T-helper 1 cell treated with Interleukin-12 subunit alpha and Interleukin-12 subunit beta and Interleukin-4 antibody, amounts not matched to agents 30 μg/mL and 1 μg/mL, for 36 hours (primary cell): ENCODE data around the gene ABCB10.
A peak's percentile ranks its signal among the peaks of the same experiment; 100 is the strongest.
"Not testable (repeated sequence)": the region's sequence is repeated elsewhere in the genome, so short reads cannot be mapped to it uniquely, and the experiment has no call there.

Source experiments
- H3K27ac Mint-ChIP-seq: one replicate; pipeline ENCODE4 v1.8.0; 2021; ENCODE audit warnings: mild to moderate bottlenecking, mixed read lengths
- H3K27me3 Mint-ChIP-seq: one replicate; pipeline ENCODE4 v1.8.0; 2021; ENCODE audit warnings: low read depth, mixed read lengths
- H3K36me3 Mint-ChIP-seq: one replicate; pipeline ENCODE4 v1.8.0; 2021; ENCODE audit warnings: low read depth, mixed read lengths
- H3K4me1 Mint-ChIP-seq: one replicate; pipeline ENCODE4 v1.8.0; 2021; ENCODE audit warnings: low read depth, mixed read lengths
- H3K4me3 Mint-ChIP-seq: one replicate; pipeline ENCODE4 v1.8.0; 2021; ENCODE audit warnings: mild to moderate bottlenecking, moderate library complexity, mixed read lengths
- H3K9me3 Mint-ChIP-seq: one replicate; pipeline ENCODE4 v1.8.0; 2021; ENCODE audit warnings: mixed read lengths

ABCB10 gene

DNA sequence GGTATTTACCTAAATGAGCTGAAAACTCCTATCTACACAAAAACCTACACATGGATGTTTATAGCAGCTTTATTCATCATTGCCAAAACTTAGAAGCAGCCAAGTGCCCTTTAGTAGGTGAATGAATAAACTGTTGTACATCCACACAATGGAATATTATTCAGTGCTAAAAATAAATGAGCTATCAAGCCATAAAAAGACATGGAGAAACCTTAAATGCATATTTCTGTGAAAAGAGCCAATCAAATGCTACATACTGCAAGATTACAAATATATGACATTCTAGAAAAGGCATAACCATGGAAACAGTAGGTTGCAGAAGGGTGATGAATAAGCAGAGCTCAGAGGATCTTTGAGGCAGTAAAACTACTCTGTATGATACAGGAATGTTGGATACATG lies 23.3 kb downstream of the ABCB10 start:
- H3K4me1 Mint-ChIP-seq: peaks cover 9% of the 10 kb centered on the region
- H3K4me3 Mint-ChIP-seq: no peak overlapping the region
- no peak overlapping the region for H3K27ac Mint-ChIP-seq
- H3K36me3 Mint-ChIP-seq: peaks cover 41% of the 10 kb centered on the region
- no peaks in the 10 kb centered on the region for H3K27me3 Mint-ChIP-seq
- H3K9me3 Mint-ChIP-seq: no peaks in the 10 kb centered on the region

DNA sequence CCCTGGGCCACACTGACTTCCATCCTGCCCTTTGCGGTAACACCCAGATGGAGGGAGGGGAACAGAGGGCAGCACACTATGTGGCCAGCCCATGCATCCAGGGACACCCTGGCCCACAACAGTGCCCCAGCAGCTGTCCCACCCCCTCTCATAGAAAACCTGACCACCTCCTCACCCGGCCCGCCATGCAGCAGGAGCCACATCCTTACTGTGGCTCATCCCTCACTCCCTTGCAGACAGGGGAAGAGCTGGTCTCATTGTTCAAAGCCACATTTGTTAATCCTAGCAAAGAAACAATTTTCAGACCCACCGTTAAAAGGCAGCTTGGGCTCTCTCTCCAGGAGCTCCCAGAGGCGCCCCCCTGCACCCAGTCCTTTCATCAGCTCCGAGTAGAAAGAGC lies 27.2 kb downstream of the ABCB10 start:
- no peaks in the 10 kb centered on the region for H3K9me3 Mint-ChIP-seq
- peaks cover 38% of the 10 kb centered on the region for H3K36me3 Mint-ChIP-seq
- no peak overlapping the region for H3K27ac Mint-ChIP-seq
- H3K4me1 Mint-ChIP-seq: peaks cover 5% of the 10 kb centered on the region
- H3K4me3 Mint-ChIP-seq: no peak overlapping the region
- H3K27me3 Mint-ChIP-seq: no peaks in the 10 kb centered on the region

DNA sequence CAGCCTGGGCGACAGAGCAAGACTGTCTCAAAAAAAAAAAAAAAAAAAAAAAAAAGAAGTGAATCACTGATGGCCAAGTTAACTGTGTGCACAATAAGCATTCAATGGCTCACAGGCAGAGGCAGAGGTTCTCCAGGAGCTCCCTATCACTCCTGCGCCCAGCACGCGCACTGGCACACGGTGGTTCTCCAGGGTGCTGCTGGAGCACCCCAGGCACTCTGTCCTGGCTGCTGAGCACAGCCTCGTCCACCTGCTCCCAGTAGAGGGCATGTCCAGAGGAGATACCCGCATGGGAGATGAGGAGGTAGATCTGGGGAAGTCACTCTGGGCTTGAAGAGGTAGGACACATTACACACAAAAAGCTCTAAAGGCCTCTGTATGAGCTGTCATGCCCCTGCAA lies 28.9 kb downstream of the ABCB10 start:
- H3K4me3 Mint-ChIP-seq: no peak overlapping the region
- H3K27ac Mint-ChIP-seq: no peak overlapping the region
- H3K27me3 Mint-ChIP-seq: no peaks in the 10 kb centered on the region
- H3K4me1 Mint-ChIP-seq: peaks cover 10% of the 10 kb centered on the region
- H3K36me3 Mint-ChIP-seq: peaks cover 38% of the 10 kb centered on the region
- H3K9me3 Mint-ChIP-seq: no peaks in the 10 kb centered on the region

DNA sequence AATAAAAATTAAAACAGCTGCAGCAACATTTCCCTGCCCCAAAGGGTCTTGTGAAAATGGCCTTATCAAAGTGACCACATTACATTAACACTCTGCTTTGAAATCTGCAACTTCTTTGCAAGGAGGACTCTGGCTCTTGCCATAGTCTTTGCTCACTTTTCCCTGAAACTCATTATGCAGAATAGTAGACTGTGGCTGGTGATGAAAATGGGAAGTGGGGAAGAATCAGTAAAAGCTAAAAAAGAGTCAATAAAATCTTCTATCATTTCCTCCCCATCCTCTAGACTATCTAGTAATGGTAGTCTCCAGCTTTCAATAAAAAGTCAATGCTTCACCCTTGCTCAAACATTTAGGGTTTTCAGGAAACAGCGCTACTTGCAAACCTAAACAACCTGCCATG lies 31.8 kb downstream of the ABCB10 start:
- Mint-ChIP-seq H3K9me3 (no peaks in the 10 kb centered on the region), H3K4me1 (peaks cover 5% of the 10 kb centered on the region), H3K36me3 (peaks cover 37% of the 10 kb centered on the region), H3K27ac (no peak overlapping the region), H3K27me3 (no peaks in the 10 kb centered on the region), H3K4me3 (no peak overlapping the region)

DNA sequence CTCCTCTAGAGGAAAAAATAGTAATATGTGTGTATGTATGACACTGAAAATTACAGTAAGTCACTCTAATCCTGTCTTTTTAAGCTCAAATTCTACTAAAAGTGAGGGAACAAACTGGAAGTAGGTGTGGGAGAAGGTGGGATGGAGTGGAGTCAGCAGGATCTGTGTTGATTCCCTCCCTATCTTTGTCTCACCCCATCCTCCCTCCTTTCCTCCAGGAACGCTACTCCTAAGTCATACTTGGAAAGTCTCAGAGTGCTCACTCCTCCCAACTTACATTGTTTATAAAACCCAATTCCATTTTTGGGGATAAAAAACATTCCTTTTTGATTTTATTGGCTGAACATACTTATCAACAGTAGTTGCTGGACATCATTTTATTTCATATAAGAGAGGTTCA lies 35.5 kb downstream of the ABCB10 start:
- H3K27ac Mint-ChIP-seq: no peak overlapping the region
- peaks cover 30% of the 10 kb centered on the region for H3K36me3 Mint-ChIP-seq
- H3K4me3 Mint-ChIP-seq: no peak overlapping the region

DNA sequence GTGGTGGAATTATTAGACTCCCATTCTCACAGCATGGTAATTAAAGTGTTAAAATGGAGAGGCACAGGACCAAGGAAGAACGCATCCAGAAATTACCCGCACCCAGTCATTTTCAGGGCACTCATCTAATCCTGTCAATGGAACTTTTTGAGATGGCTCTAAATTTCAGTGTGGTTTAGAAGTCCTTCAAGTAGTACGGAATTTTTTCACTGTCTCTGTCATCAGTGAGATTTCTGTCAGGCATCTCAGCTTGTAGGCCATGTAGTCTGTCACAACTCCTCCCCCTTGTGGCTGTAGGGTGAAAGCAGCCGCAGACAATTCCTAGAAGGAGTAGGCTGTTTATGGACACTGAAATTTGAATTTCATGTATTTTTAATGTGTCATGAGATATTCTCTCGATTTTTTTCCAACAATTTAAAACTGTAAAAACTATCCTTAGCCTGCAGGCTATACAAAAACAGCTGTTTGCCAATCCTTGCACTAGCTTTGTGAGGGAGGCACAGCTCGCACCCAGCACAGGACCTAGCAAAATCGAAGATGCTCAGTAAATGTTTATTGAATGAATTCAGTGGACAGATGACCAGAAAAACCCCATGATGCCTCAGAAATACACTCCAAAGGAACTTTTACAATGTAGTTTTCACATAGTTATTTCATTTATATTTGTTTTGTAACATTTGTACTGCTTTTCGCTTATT lies 43.8 kb downstream of the ABCB10 start:
- H3K9me3 Mint-ChIP-seq: no peaks in the 10 kb centered on the region
- peaks cover 7% of the 10 kb centered on the region for H3K36me3 Mint-ChIP-seq
- no peak overlapping the region for H3K27ac Mint-ChIP-seq
- peaks cover 7% of the 10 kb centered on the region for H3K4me1 Mint-ChIP-seq
- no peak overlapping the region for H3K4me3 Mint-ChIP-seq
- no peaks in the 10 kb centered on the region for H3K27me3 Mint-ChIP-seq

More for the DNA sequence above, 35.5 kb downstream of the ABCB10 start:
- no peaks in the 10 kb centered on the region for H3K27me3 Mint-ChIP-seq
- H3K4me1 Mint-ChIP-seq: peaks cover 5% of the 10 kb centered on the region
- H3K9me3 Mint-ChIP-seq: no peaks in the 10 kb centered on the region

DNA sequence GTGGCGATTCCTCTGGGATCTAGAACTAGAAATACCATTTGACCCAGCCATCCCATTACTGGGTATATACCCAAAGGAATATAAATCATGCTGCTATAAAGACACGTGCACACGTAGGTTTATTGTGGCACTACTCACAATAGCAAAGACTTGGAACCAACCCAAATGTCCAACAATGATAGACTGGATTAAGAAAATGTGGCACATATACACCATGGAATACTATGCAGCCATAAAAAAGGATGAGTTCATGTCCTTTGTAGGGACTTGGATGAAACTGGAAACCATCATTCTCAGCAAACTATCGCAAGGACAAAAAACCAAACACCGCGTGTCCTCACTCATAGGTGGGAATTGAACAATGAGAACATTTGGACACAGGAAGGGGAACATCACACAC lies 46.9 kb downstream of the ABCB10 start:
- H3K27me3 Mint-ChIP-seq, H3K9me3 Mint-ChIP-seq, H3K36me3 Mint-ChIP-seq, H3K27ac Mint-ChIP-seq, H3K4me3 Mint-ChIP-seq: not testable (repeated sequence)
- H3K4me1 Mint-ChIP-seq: peaks cover 26% of the 10 kb centered on the region

DNA sequence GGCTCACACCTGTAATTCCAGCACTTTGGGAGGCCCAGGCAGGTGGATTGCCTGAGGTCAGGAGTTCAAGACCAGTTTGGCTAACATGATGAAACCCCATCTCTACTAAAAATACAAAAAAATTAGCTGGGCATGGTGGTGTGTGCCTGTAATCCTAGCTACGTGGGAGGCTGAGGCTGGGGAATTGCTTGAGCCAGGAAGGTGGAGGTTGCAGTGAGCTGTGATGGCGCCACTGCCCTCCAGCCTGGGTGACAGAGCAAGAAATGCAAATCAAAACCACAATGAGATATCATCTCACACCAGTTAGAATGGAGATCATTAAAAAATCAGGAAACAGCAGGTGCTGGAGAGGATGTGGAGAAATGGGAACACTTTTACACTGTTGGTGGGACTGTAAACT lies 47.3 kb downstream of the ABCB10 start:
- H3K4me3 Mint-ChIP-seq, H3K27ac Mint-ChIP-seq, H3K9me3 Mint-ChIP-seq, H3K27me3 Mint-ChIP-seq, H3K36me3 Mint-ChIP-seq: not testable (repeated sequence)
- peaks cover 26% of the 10 kb centered on the region for H3K4me1 Mint-ChIP-seq

DNA sequence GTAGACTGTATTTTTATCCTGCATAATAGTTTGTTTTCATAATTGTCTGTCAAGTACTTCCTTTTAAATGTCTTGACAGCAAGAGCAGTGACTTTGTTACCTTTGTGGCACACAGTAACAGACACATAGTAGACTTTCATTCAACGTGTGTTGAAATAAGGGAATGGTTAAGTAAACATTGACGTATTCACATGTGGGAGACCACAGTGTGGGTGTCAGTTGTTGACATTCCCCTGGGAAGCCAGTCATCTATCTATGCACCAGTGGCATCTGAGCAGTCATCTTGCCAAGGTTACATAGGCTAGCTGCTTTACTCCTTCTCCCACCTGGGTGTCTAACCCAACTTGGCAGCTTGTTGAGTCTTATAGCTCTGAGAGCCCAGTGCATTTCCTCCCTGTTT lies 48.9 kb downstream of the ABCB10 start:
- Mint-ChIP-seq H3K27me3 (no peaks in the 10 kb centered on the region), H3K4me3 (peak overlapping the region; percentile 88), H3K9me3 (no peaks in the 10 kb centered on the region), H3K36me3 (peaks cover 6% of the 10 kb centered on the region), H3K27ac (peak overlapping the region; percentile 92), H3K4me1 (peaks cover 23% of the 10 kb centered on the region)

DNA sequence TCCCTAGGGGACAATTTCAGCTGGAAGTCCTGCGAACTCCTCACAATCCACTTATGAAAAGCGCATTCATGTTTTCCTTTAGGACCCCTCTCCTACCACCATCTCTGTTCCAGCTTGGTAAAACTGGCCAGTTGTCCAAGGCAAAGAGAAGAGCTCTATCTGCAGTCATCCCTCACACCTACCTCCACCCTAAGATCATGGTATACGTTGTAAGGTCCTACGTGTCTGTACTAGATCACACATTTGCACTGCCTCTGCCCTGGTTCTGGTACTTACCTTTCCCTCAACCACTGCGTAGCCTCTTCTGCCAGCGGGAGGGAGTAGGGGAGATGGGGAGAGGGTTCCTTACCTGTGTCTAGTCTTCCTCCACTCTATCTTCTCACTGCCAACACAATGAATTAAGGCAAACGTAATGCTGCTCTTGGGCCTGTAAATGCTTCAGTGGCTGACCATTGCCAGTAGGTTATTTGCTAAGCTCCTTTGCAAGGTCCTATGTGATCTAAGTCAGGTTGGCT lies 49.6 kb downstream of the ABCB10 start:
- H3K9me3 Mint-ChIP-seq: no peaks in the 10 kb centered on the region
- no peaks in the 10 kb centered on the region for H3K27me3 Mint-ChIP-seq
- peaks cover 7% of the 10 kb centered on the region for H3K36me3 Mint-ChIP-seq
- H3K4me3 Mint-ChIP-seq: peak overlapping the region; percentile 88
- peaks cover 19% of the 10 kb centered on the region for H3K4me1 Mint-ChIP-seq
- H3K27ac Mint-ChIP-seq: peak overlapping the region; percentile 92

DNA sequence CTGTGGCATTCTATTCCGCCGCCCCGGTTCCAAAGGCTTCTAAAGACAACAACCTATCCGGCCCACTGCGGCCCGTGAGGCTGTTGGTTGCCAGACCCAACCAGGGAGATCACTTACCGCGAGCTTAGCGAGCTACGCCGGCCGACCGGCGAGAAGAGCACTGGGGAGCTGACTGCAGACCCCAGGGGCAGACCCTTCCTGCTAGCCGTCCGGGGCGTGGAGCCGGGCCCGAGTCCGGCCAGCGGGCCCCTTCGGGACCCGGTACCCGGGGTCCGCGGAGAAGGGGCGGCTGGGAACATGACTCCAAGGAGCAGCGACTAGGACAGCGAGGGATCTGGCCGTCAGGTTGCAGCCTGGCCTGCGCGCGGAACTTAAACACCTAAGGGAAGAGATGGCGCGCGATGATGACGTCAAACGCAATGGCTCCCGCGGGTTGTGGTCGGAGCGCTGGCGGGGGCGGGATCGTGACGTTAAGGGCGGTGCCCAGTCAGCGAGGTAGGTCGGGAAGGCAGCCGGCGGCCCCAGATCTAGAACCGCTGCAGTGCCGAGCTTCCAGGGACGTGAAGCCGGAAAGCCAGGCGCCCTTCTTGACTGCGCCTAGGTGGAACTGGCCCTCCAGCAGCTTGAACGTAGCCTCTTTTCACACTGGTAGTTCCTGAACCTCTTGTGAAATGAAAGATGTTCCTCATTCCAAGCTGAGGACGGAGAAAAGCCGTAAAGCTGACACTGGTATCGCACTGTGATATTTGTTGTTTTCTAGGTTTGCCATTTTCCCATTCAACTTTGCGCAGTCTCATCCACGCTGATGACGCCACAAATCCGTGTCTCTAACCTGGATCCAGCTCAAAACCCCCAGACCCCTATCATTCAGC lies 50.3 kb downstream of the ABCB10 start, which contains the start of gene NUP133:
NUP133 (minus strand) TSS at position 391 of the 872 bp plus-strand sequence; CDS start at position 299, 92 bp downstream.
- Mint-ChIP-seq H3K9me3 (no peaks in the 10 kb centered on the region), H3K27ac (peak within 1 kb of the TSS; percentile 92)

DNA sequence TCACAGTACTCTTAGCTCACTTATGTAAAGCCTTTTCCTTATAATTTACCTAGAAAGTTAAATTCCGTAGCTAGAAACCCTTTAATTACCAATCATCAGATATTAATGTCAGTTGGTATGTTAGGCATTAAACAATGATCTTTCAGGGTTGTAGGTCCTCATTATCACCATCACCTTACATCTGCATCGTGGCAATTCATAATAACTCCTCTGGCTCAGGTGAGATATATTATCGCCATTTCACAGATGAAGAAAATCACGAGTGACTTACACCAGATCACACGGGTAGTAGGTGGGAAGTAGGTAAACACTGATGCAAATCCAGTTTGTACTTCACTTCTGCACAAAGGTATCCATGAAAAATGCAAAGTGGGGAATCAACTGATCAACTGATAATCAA lies 51.0 kb downstream of the ABCB10 start:
- Mint-ChIP-seq H3K27me3 (no peaks in the 10 kb centered on the region), H3K4me3 (peak overlapping the region; percentile 88), H3K36me3 (peaks cover 7% of the 10 kb centered on the region), H3K9me3 (no peaks in the 10 kb centered on the region), H3K27ac (peak overlapping the region; percentile 92), H3K4me1 (peaks cover 19% of the 10 kb centered on the region)

More for the DNA sequence above, 50.3 kb downstream of the ABCB10 start, which contains the start of gene NUP133:
- Mint-ChIP-seq H3K36me3 (peaks cover 7% of the 10 kb centered on the region), H3K27me3 (no peaks in the 10 kb centered on the region), H3K4me1 (peaks cover 19% of the 10 kb centered on the region), H3K4me3 (peak within 1 kb of the TSS; percentile 88)

DNA sequence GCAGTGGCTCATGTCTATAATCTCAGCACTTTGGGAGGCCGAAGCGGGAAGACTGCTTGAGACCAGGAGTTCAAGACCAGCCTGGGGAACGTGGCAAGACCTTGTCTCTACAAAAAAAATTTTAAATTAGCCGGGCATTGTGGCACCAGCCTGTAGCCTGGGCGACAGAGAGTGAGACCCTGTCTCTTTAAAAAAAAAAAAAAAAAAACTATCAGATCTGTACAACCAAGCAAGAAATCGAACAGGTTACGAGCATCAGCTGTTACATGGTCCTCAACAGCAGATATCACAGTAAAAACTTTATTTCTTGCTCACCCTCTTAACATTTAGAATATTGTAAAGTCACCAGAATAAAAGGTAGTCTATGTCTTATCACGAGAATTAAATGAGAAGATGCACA lies 51.9 kb downstream of the ABCB10 start:
- Mint-ChIP-seq H3K4me1 (peaks cover 19% of the 10 kb centered on the region), H3K36me3 (peaks cover 10% of the 10 kb centered on the region), H3K9me3 (no peaks in the 10 kb centered on the region), H3K4me3 (peak overlapping the region; percentile 88), H3K27ac (peak overlapping the region; percentile 20), H3K27me3 (no peaks in the 10 kb centered on the region)

DNA sequence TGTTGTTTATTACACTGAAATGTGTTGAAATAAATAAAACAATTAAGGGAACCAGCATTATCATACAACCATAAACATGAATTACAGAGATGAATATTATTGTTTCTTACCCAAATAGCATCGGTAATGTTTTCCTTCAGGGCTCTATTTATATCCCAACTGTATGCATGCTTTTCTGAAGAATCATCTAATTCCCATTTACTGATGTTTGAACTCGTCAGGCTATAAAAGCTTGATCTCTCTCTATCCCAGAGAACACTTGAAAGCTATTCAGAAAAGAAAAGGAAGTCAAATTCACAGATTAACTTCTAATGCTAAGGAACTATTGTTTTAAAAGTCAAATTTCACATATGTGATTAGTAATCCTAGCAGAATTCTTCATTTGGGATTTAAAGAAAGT lies 62.7 kb downstream of the ABCB10 start:
- H3K27ac Mint-ChIP-seq: no peak overlapping the region
- H3K9me3 Mint-ChIP-seq: no peaks in the 10 kb centered on the region
- no peaks in the 10 kb centered on the region for H3K27me3 Mint-ChIP-seq
- H3K4me3 Mint-ChIP-seq: no peak overlapping the region
- peaks cover 34% of the 10 kb centered on the region for H3K36me3 Mint-ChIP-seq
- H3K4me1 Mint-ChIP-seq: no peaks in the 10 kb centered on the region

DNA sequence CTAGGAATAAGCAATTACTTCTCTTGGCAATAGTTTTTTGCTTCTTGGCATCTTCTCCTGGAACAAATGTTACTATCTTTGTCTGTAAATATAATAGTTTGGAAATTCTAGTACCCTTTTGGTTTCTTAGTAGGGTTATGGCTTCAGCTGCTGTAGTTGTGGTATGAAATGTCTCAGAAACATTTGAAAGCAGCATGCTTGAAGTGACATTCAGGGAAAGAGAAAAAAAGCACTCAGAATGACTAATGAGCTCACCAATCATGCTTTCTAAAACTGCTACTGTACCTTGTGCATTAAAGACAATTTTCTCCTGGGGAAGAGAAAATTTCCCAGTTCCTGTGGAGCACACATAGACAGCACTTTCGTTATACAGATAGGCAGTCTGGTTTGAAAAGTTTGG lies 71.3 kb downstream of the ABCB10 start:
- peaks cover 36% of the 10 kb centered on the region for H3K36me3 Mint-ChIP-seq
- no peaks in the 10 kb centered on the region for H3K9me3 Mint-ChIP-seq
- peaks cover 4% of the 10 kb centered on the region for H3K4me1 Mint-ChIP-seq
- H3K27me3 Mint-ChIP-seq: no peaks in the 10 kb centered on the region
- no peak overlapping the region for H3K27ac Mint-ChIP-seq
- no peak overlapping the region for H3K4me3 Mint-ChIP-seq
